Measurements from ENCODE around the gene CRLF1.

CRLF1 gene

DNA sequence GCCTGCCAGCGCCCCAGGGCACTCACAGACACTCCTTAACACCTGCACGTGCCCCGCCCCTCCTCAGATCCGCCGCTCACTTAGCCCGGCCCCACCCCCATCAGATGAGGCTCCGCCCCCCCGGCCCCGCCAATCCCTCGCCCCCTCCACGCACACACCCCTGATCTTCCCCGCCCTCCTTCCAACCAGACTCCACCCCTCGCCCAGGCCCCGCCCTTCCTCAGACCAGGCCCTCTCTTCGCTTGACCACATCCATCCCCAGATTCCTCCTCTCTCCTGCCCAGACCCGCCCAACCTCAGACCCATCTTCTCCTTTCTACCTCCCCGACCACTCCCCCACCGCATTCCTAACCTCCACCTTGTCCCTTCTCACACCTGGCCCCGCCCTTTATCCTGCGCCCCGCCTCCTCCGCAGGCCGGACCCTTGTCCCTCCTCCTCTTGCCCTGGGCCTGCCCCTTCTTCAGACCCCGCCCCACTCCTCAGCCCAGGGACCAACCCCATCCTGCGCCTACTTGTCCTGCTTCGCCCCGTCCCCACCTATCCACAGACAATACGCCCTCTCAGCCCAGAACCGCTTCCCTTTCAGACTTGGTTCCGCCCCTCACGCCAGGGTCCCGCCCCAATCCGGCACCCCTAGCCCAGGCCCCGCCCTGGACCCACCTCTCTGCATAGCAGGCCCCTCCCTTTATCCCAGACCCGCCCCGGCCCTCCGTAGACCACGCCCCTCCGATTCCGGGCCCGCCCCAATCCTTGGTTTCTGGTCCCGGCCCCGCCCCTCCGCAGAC lies 29.8 kb upstream of the CRLF1 start:
- peak; percentile 98 for DNase-seq (ENCODE audit: low read depth, low spot score)

DNA sequence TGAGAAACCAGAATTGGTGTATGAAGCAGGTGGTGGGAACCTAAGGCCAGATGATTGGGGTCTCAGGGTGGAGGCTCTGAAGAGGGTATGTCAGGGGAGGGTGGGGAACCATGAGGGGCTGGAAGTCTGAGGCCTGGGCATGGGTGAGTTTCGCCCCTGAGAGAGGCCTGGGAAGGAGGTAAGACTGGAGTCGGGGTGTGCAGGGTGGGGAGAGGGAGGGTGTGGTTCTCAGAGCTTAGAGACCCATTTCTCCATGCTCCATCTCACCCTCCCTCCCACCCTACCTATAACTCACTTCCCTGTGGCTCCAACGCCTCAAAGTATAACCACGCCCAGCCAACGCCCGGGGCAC lies 29.2 kb upstream of the CRLF1 start:
- DNase-seq (ENCODE audit: low read depth, low spot score): no peak

DNA sequence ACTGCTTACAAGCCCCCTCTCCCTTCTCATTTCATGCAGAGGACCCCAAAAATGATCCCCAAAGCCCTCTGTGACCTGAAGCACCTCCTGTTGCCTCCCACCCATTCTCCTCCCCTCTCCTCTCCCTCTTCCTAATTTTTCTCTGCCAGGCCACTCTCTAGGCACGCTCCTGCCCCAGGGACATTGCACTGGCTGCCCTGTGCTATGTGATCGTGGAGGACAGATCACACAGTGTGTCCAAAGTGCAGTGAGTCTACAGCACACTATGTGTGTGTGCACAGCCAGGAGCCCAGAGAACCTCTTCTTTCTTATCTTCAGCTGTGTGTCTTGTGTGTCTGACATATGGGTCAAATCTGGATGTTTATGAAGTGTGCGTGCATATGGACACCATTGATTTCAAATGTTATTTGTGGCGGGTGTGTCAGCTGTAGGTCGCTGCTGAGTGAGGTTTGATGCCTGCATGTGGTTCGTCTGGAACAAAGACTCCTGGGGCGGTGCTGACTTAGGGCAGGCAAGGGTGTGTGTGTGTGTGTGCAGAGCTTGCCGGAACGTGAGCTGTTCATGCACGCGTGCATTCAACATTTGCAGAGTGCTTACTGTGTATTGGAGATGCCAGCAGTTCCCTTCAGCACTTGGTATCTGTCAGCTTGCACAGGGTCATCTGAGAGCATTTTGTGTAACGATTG lies 28.2 kb upstream of the CRLF1 start:
- no peak for DNase-seq (ENCODE audit: low read depth, low spot score)

DNA sequence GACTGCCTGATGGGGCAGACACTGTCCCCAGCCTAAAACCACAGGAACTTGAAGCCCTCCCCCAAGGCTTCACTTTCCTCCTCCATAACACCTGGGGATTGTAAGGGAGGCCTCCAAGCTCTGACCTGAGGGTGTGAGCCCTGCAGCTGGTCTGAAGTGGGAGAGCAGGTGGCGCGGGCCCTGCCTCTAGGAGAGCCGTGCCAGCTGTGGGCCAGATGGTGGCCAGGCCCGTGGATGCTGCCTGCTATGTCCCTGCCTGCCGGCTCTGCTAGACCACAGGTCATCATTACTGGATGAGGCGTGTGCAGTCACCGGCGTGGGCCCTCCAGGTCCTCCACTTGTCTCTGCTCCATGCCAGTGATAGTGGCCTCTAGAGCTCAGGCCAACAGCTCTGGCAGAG lies 26.7 kb upstream of the CRLF1 start:
- DNase-seq (ENCODE audit: low read depth, low spot score): no peak

DNA sequence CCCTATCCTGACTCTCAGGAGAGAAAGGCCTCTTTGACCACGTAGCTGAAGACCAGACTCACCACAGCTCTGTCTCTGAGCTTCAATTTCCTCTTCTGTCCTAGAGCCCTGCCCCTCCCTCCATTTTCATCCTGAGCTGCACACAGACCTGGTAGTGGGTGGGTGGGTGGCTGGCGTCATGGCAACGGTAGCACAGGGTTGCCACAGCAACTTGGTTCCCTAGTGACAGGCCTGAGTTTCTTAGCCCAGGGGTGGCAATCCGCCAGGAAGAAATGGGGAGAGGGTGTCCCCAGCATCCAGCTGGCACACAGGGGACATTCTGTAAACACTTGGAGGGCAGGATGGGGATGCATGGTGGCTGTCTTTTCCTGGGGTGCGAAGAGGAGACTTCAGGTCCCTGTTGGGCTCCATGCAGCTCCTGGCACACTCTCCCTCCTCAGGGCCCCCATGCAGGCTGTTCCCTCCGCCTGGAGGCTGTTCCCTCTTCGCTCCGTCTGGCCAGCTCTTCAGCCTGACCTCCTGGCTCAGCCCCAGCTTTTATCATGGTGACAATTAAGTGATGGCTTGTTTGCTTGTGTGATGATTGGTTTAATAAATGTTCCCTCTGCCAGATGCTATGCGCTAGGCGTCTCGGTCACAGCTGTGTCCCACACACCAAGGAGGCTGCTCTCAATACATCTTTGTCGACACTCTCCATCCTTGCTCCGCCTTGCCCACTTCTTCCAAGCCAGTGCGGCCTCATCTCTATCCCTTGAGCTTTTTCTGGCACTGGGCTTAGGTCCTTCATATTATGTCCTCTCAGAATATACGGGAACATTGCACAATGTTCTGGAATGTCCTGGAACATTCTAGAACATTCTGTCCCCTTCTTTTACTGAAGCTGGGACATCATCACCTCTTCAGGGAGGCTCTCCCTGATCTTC lies 22.8 kb upstream of the CRLF1 start:
- DNase-seq (ENCODE audit: low read depth, low spot score): no peak

DNA sequence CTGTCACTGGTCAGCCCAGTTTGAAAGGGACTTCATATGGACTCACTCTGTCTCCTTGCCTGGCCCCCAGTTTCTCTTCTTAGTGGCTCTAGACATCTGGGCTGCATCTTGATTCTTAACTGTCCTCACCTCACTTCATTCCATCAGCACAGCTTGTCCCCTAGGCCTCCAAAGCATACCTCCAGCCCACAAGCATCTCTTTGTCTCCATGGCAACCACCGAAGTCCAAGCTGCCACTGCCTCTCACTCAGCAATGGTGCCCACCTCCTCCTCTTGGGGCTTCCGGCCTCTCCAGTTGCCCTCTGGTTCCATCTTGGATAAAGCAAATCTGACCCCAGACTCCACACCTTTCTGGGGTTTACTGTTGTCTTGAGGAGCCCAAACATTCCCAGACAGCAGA lies 20.3 kb upstream of the CRLF1 start:
- DNase-seq (ENCODE audit: low read depth, low spot score): no peak

DNA sequence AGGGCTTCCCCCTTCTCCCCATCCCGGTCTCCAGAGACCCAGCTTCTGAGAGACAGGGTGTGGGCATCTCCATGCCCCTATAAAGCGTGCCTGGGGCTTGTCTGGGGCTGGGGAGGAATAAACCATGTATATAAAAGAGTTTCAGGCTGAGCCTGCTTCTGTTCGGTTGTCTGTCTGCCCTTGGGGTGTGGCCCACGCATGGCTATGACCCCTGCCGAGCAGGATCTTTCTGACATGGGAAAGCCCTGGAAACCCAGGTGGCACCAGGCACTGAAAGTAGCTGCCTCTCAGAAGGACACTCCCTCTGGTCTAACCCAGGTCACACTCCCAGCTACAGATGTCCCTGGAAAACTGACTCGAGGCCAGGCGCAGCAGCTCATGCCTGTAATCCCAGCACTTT lies 14.3 kb upstream of the CRLF1 start:
- DNase-seq (ENCODE audit: low read depth, low spot score): no peak

DNA sequence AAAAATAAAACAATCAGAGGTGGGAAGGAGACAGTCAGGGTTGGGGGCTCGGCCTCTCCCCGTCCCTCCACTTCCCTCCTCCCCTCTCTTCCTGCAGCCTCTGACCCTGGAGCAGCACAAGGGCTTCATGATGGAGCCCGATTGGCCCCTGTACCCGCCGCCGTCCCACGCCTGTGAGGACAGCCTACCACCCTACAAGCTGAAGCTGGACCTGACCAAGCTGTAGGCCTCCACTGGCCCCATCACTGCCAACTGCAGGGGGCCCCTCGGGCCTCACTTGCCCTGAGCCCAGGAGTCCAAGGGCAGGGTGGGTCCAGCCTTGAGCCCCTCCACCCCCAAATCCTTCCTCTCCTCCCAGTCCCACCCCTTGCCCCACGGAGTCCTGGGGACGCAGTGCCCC lies 13.7 kb upstream of the CRLF1 start:
- DNase-seq (ENCODE audit: low read depth, low spot score): no peak

DNA sequence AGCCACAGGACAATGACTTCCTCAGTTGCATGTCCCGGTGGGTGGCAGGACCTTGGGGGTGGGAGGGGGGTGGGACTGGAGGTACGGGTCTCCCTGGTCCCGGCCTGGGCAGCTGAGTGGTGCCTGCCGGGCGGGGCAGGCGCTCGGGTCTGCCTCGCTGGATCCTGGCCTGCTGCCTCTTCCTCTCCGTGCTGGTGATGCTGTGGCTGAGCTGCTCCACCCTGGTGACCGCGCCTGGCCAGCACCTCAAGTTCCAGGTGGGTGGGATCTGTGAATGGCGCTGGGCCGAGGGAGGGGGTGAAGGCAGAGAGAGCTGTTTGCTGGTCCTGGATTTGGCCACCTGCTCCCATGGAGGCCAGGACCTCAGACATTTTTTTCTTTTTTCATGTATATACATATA lies 11.6 kb upstream of the CRLF1 start:
- no peak for DNase-seq (ENCODE audit: low read depth, low spot score)

DNA sequence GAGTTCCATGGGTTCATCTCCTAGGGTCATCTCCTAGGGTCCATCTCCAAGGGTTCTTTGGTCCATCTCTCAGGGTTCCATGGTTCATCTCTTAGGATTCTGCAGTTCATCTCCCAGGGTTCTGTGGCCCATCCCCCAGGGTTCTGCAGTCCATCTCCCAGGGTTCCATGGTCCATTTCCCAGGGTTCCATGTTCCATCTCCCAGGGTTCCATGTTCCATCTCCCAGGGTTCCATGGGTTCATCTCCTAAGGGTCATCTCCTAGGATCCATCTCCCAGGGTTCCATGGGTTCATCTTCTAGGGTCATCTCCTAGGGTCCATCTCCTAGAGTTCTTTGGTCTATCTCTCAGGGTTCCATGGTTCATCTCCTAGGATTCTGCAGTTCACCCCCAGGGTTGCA lies 11.0 kb upstream of the CRLF1 start:
- DNase-seq (ENCODE audit: low read depth, low spot score): no peak

DNA sequence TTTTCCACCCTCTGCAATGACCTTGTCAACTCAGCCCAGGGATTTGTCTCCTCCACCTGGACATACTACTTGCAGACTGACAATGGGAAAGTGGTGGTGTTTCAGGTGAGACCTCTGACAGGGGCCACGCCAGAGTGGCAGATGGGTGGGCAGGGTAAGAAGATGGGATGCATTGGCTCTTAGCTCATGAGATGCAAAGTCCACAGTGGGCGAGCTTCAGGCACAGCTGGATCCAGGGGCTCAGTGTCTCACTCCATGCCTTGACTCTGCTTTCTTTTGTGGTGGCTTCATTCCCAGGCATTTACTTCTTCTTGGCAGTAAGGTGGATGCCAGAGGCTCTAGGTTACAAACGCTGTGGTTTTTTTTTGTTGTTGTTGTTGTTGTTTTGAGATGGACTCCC lies 9.4 kb upstream of the CRLF1 start:
- no peak for DNase-seq (ENCODE audit: low read depth, low spot score)

DNA sequence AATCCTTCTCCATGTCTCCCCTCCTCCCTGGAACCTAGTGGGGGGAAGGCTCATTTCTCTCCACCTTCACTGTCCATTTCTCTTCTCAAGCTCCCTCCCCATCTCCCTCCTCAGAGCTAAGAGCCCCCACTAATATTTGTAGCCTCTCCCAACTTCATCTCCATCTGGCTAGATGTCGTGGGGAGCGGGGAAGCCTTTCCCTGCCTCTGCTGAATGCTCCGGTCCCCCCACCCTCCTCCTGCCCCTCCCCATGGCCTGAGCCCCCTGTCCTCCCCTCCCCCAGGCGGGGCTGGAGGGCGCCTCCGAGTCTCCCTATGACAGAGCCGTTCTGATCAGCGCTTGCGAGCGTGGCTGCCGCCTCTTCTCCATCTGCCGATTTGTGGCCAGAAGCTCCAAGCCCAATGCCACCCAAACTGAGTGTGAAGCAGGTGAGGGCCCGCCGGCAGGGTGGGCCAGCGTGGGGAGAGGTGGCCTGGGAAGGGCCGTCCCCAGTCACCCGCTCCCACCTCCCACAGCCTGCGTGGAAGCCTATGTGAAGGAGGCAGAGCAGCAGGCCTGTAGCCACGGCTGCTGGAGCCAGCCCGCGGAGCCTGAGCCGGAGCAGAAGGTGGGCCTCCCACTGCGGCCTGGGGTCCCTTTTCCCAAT lies 7.1 kb upstream of the CRLF1 start:
- no peak for DNase-seq (ENCODE audit: low read depth, low spot score)

DNA sequence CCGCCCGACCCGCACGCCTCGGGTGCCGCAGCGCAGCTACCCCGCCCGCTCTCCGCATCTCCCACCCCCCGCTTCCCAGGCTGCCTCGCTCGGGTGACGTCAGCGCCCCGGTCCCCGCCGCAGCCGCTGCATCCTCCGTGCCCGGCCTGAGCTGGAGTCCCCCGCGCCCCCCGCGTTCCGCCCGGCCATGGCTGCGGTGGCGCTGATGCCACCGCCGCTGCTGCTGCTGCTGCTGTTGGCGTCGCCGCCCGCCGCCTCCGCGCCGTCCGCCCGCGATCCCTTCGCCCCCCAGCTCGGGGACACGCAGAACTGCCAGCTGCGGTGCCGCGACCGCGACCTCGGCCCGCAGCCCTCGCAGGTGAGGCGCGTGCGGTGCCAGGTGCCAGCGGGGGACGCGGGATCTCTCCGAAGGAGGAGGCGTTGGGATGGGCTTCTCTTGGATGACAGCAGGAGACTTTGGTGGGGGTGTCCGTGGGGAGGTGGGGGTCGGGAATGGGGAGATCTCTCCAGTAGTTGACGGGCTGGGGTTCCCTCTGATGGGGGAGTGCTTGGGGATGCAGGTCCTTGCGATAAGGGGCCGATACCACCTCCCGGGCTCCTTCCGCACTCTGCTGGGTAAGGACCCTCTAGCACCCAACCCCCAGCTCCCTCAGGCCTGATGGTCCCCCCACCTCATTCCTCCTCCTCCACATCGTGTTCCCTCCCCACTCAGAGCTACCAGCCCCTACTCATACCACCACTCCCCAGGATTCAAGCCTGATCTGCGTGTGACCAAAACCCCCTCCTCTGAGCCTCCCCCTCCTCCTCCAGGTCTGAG lies 6.4 kb upstream of the CRLF1 start, which contains the start of gene TMEM59L:
Gene TMEM59L (plus strand): TSS at position 99 of the 817 bp plus-strand sequence. CDS start 89 bp downstream, at position 188.
- DNase-seq (ENCODE audit: low read depth, low spot score): no peak

DNA sequence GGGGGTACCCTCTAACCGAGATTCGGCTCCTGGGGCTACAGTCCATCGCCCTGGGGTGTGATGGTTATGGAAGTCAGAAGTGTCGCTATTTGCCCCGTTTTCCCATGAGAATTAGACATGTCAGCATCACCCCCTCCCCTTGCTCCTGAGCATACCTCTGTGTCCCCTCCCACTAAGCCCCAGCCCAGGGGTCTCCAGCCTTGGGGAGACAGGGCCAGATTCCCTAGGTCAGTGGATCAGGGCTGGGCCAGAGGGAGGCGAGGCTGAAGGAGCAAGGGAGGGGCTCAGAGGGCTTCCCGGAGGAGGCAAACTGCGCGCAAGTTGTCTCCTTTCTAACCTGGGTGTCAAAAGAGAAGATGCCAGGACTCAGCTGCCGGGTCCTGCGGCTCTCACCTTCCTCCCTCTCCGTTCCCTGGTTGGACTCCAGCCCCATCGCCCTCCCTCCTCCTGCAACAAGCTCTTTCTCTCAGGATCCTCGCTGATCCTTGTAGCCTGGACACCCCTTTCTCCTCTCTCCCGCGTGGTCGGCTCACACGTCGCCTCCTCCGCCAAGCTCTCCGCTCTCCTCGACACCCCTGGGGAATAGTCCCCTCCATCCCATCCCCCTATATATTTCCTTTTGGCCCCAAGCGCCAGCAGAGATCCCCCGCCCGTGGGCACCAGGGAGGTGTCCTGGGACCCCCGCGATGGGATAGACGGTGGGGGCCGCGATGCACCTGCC lies 5.6 kb upstream of the CRLF1 start:
- no peak for DNase-seq (ENCODE audit: low read depth, low spot score)

DNA sequence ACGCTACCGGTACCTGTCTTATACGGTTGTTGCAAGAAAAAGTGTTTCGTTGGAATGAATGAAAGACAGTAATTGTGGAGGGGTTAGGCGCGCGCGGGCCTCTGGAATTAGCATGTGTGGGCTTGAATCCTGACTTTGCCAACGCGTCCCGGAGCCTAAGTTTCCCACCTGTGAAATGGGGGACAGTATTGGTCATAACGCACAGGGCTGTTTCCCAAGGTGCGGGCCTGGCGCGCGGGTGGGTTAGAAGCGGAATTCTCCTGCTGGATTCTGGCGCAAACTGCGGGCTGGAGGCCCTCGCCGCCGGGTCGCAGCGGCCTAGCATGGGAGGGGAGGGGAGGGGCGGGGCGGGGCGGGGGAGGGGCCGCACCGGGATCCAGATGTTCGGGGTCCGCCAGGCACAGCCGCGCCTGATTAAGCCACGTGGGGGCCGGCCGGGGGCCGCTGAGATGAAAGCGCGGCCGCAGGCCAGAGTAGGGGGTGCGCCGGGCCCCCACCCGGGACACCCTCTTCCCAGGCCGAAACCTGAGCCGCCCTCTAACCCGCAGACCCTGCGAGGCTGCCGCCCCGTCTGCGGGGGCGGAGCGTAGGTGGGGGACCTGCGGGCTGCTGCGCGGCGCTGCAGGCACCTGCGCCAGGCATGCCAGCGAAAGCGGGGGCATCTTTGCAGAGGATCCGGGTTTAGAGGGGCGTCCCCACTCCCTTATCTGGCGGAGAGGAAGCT lies 4.9 kb upstream of the CRLF1 start:
- DNase-seq (ENCODE audit: low read depth, low spot score): peak; percentile 46

DNA sequence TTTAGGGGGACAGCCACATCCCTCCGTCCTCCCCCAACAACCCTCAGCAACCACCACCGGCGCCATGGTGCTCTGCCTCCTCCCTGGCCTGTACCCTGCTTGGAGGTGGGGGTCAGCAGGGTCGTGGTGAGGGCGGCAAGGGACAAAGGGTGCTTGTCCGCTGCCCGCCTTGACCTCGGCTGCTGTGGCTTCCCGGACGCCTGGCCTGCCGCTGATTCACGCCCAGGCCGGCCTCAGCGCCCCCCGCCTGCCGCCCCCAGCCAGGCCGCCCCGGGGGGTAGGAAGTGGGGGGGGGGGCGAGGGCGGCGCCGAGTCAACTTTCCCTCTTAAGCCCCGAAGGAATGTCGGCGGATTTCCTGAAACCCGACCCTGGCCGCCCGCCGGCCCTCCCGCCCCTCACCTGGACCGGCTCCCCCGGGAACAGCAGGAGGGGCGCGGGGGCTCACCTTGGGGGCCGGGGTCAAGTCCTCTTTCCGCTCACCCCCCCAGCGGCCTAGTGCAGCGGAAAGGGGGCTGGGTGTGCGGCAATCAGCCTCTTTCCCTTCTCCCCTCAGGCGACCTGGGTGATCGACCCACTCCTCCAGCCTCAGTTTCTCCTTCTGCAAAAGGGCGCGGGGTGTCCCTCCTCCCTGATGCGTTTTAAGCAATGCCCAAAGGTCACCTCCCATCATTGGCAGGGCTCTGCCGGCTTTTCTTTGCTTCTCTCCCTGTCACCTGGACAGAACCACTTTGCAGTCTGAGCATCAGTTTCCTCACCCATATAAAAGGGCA lies 4.1 kb upstream of the CRLF1 start:
- DNase-seq (ENCODE audit: low read depth, low spot score): no peak

DNA sequence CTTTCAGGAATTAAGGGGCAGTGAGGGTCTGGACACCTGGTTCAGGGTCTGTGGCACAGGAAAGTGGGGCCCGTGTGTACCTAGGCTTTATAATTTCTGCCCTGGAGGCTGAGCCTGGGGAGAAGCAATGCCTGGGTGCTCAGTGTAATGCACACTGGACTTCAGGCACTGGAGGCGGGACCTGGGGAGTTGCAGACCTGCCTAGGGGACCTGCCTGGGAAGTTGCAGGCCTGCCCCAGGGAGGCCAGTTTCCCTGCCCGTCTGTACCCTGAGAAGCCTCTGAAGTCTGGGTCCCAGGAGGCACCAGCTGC lies 3.6 kb upstream of the CRLF1 start:
- DNase-seq (ENCODE audit: low read depth, low spot score): no peak

DNA sequence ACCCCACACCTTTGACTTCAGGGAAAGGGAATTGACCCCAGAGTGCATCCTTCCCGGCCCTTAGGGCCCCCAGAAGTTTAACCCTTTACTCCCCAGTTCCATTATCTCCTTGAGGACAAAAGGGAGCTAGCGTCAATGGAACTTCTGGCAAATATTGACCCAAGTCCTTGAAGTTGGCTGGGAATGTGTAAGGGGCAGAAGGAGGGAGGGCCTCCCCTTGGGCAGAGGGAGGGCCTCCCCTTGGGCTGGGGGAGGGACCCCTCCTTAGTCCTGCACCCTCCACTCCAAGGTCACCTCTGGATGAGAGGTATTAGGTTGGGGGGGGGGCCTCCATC lies 3.1 kb upstream of the CRLF1 start:
- DNase-seq (ENCODE audit: low read depth, low spot score): no peak
